ENCODE measurements around the gene ANKRD33B. TPM values are rescaled to one million over a fixed set of nuclear protein-coding genes. Genes with fewer than 3 reads are reported as not detected.
A peak's percentile ranks its signal among the peaks of the same experiment; 100 is the strongest.
"Not testable (repeated sequence)": the region's sequence is repeated elsewhere in the genome, so short reads cannot be mapped to it uniquely, and the experiment has no call there.

Gene ANKRD33B
- total RNA-seq, 1 donor from 2014 or later = 2.2 TPM

GRCh38 chr5:10604975-10605374 lies 41.1 kb downstream of the ANKRD33B start:
- no peaks in the 10 kb centered on the region for H3K9me3 Mint-ChIP-seq
- H3K79me2 ChIP-seq (ENCODE audit: low read depth) = no peaks in the 10 kb centered on the region
- no peak overlapping the region for H3K4me2 ChIP-seq
- TF ChIP-seq EZH2 (IDR thresholded peaks at IDR 0.05) = no peak
- TF ChIP-seq CTCF (IDR thresholded peaks at IDR 0.05) = no peak
- no peak for TF ChIP-seq EZH2phosphoT487 (IDR thresholded peaks at IDR 0.05)
- peaks cover 20% of the 10 kb centered on the region for H3K4me1 ChIP-seq
- H3K9me3 ChIP-seq (ENCODE audit: low read depth) = no peaks in the 10 kb centered on the region
- H3F3A ChIP-seq (ENCODE audit: low read depth) = peaks cover 10% of the 10 kb centered on the region
- no peak overlapping the region for H3K4me3 ChIP-seq
- H3K36me3 Mint-ChIP-seq = no peaks in the 10 kb centered on the region
- DNase-seq (ENCODE audit: low spot score) = no peak
- no peaks in the 10 kb centered on the region for H3K36me3 ChIP-seq
- no peak overlapping the region for H3K27ac Mint-ChIP-seq
- no peak overlapping the region for H3K27ac ChIP-seq
- peaks cover 27% of the 10 kb centered on the region for H3K4me1 Mint-ChIP-seq
- no peaks in the 10 kb centered on the region for H4K20me1 ChIP-seq (ENCODE audit: low read depth)
- no peaks in the 10 kb centered on the region for H3K27me3 Mint-ChIP-seq (ENCODE audit: insufficient read depth, low read depth)
- no peak overlapping the region for H3K9ac ChIP-seq
- H2AFZ ChIP-seq (replicated peaks) = no peak overlapping the region
- H3K27me3 ChIP-seq = no peaks in the 10 kb centered on the region
- no peak overlapping the region for H3K4me3 Mint-ChIP-seq

GRCh38 chr5:10606632-10607022 lies 42.8 kb downstream of the ANKRD33B start:
- H3K9me3 Mint-ChIP-seq; H3K27me3 ChIP-seq; H3K27ac ChIP-seq; H2AFZ ChIP-seq (replicated peaks); H3K4me3 ChIP-seq; H3K36me3 Mint-ChIP-seq; H3K4me3 Mint-ChIP-seq; H3K9ac ChIP-seq; DNase-seq (ENCODE audit: low spot score); H3K9me3 ChIP-seq (ENCODE audit: low read depth); H3K27me3 Mint-ChIP-seq (ENCODE audit: insufficient read depth, low read depth); H3K79me2 ChIP-seq (ENCODE audit: low read depth); H3K27ac Mint-ChIP-seq; H4K20me1 ChIP-seq (ENCODE audit: low read depth); H3K36me3 ChIP-seq: not testable (repeated sequence)
- H3F3A ChIP-seq (ENCODE audit: low read depth) = peaks cover 10% of the 10 kb centered on the region
- peaks cover 16% of the 10 kb centered on the region for H3K4me1 ChIP-seq
- H3K4me1 Mint-ChIP-seq = peaks cover 23% of the 10 kb centered on the region
- peak overlapping the region; percentile 50 for H3K4me2 ChIP-seq

- Mint-ChIP-seq H3K36me3 (no peaks in the 10 kb centered on the region), H3K27me3 (ENCODE audit: insufficient read depth, low read depth) (no peaks in the 10 kb centered on the region), H3K4me3 (no peak overlapping the region), H3K9me3 (no peaks in the 10 kb centered on the region), H3K4me1 (peaks cover 21% of the 10 kb centered on the region), H3K27ac (peak overlapping the region; percentile 67)
- DNase-seq (ENCODE audit: low spot score) = peak; percentile 59
- no peaks in the 10 kb centered on the region for H3K79me2 ChIP-seq (ENCODE audit: low read depth)
- no peaks in the 10 kb centered on the region for H3K9me3 ChIP-seq (ENCODE audit: low read depth)
- H3K4me2 ChIP-seq = peak overlapping the region; percentile 50
- TF ChIP-seq CTCF (IDR thresholded peaks at IDR 0.05) = no peak
- no peak for TF ChIP-seq EZH2 (IDR thresholded peaks at IDR 0.05)
- no peak for TF ChIP-seq EZH2phosphoT487 (IDR thresholded peaks at IDR 0.05)
- no peaks in the 10 kb centered on the region for H3K27me3 ChIP-seq
- no peak overlapping the region for H3K4me3 ChIP-seq
- H3K9ac ChIP-seq = no peak overlapping the region
- no peak overlapping the region for H3K27ac ChIP-seq
- H3F3A ChIP-seq (ENCODE audit: low read depth) = peaks cover 10% of the 10 kb centered on the region
- no peaks in the 10 kb centered on the region for H4K20me1 ChIP-seq (ENCODE audit: low read depth)
- no peaks in the 10 kb centered on the region for H3K36me3 ChIP-seq
- H2AFZ ChIP-seq (replicated peaks) = no peak overlapping the region
- H3K4me1 ChIP-seq = peaks cover 13% of the 10 kb centered on the region
Observed at GRCh38 chr5:10607023-10607665, 43.3 kb downstream of the ANKRD33B start.

GRCh38 chr5:10607666-10608073 lies 43.8 kb downstream of the ANKRD33B start:
- Histone ChIP-seq H3K9me3 (ENCODE audit: low read depth) (no peaks in the 10 kb centered on the region), H3K79me2 (ENCODE audit: low read depth) (no peaks in the 10 kb centered on the region), H3K9ac (no peak overlapping the region), H3K27ac (no peak overlapping the region), H3K4me1 (peaks cover 13% of the 10 kb centered on the region), H3K4me2 (peak overlapping the region; percentile 50), H2AFZ (replicated peaks) (no peak overlapping the region), H4K20me1 (ENCODE audit: low read depth) (no peaks in the 10 kb centered on the region), H3K36me3 (no peaks in the 10 kb centered on the region), H3K4me3 (no peak overlapping the region), H3F3A (ENCODE audit: low read depth) (peaks cover 10% of the 10 kb centered on the region), H3K27me3 (no peaks in the 10 kb centered on the region)
- no peaks in the 10 kb centered on the region for H3K36me3 Mint-ChIP-seq
- TF ChIP-seq CTCF (IDR thresholded peaks at IDR 0.05) (peak; percentile 22), EZH2 (IDR thresholded peaks at IDR 0.05) (no peak), EZH2phosphoT487 (IDR thresholded peaks at IDR 0.05) (no peak)
- peak overlapping the region; percentile 46 for H3K4me3 Mint-ChIP-seq
- H3K4me1 Mint-ChIP-seq = peaks cover 21% of the 10 kb centered on the region
- H3K9me3 Mint-ChIP-seq = no peaks in the 10 kb centered on the region
- no peaks in the 10 kb centered on the region for H3K27me3 Mint-ChIP-seq (ENCODE audit: insufficient read depth, low read depth)
- H3K27ac Mint-ChIP-seq = no peak overlapping the region
- DNase-seq (ENCODE audit: low spot score) = peak; percentile 51

GRCh38 chr5:10608081-10608480 lies 44.2 kb downstream of the ANKRD33B start:
- H3K36me3 ChIP-seq; H3K79me2 ChIP-seq (ENCODE audit: low read depth); H3K9me3 Mint-ChIP-seq; H3K27ac ChIP-seq; H3K4me2 ChIP-seq; H3K27me3 ChIP-seq; H3K36me3 Mint-ChIP-seq; H3K27me3 Mint-ChIP-seq (ENCODE audit: insufficient read depth, low read depth); H3K27ac Mint-ChIP-seq; H3K9ac ChIP-seq; H3K9me3 ChIP-seq (ENCODE audit: low read depth); H3K4me3 Mint-ChIP-seq; H4K20me1 ChIP-seq (ENCODE audit: low read depth); H3K4me3 ChIP-seq; H2AFZ ChIP-seq (replicated peaks); DNase-seq (ENCODE audit: low spot score): not testable (repeated sequence)
- Histone ChIP-seq H3F3A (ENCODE audit: low read depth) (peaks cover 10% of the 10 kb centered on the region), H3K4me1 (peaks cover 13% of the 10 kb centered on the region)
- peaks cover 21% of the 10 kb centered on the region for H3K4me1 Mint-ChIP-seq

Measured in neural progenitor cell (in vitro differentiated cells).